OCI-LY1 (cell line): Measurements from ENCODE around the gene ABLIM2.

Source experiments
- H2AFZ ChIP-seq: fragments of 200-600 bp; sonication (generic), shearing (Covaris generic); 2 replicates; pipeline ENCODE4 v1.6.0; 2014; ENCODE audit warnings: antibody characterized with exemption, mild to moderate bottlenecking, low read length
- H3F3A ChIP-seq: fragments of 200-600 bp; sonication (generic), shearing (Covaris generic); 2 replicates; pipeline ENCODE4 v1.6.0; 2014; ENCODE audit warnings: mild to moderate bottlenecking, antibody characterized with exemption, low read length, moderate library complexity; ENCODE audit not compliant: insufficient read depth
- H3K27ac ChIP-seq: fragments of 200-600 bp; sonication (generic); 2 replicates; pipeline ENCODE4 v1.5.1; 2014; ENCODE audit warnings: low read length, mixed run types, mild to moderate bottlenecking, low read depth; ENCODE audit not compliant: poor library complexity, severe bottlenecking
- H3K27me3 ChIP-seq: fragments of 200-600 bp; sonication (generic); 2 replicates; pipeline ENCODE4 v1.6.0; 2014; ENCODE audit warnings: antibody characterized with exemption, mild to moderate bottlenecking, low read length, moderate library complexity; ENCODE audit not compliant: insufficient read depth
- H3K36me3 ChIP-seq: fragments of 200-600 bp; sonication (generic); 2 replicates; pipeline ENCODE4 v1.6.1; 2014; ENCODE audit warnings: mild to moderate bottlenecking, antibody characterized with exemption, low read length, moderate library complexity, mixed read lengths; ENCODE audit not compliant: insufficient read depth
- H3K4me1 ChIP-seq: fragments of 200-600 bp; sonication (generic); 2 replicates; pipeline ENCODE4 v1.5.1; 2014; ENCODE audit warnings: mild to moderate bottlenecking, low read length, moderate library complexity; ENCODE audit not compliant: insufficient read depth, severe bottlenecking
- H3K4me2 ChIP-seq: fragments of 200-600 bp; sonication (generic), shearing (Covaris generic); 2 replicates; pipeline ENCODE4 v1.6.1; 2014; ENCODE audit warnings: low read length
- H3K4me3 ChIP-seq: fragments of 200-600 bp; sonication (generic); 2 replicates; pipeline ENCODE4 v1.5.1; 2014; ENCODE audit warnings: low read length, low read depth, mild to moderate bottlenecking, mixed read lengths; ENCODE audit not compliant: poor library complexity, severe bottlenecking
- H3K79me2 ChIP-seq: fragments of 200-600 bp; shearing (Covaris generic); 2 replicates; pipeline ENCODE4 v1.6.1; 2016; ENCODE audit warnings: mixed run types, low read length, mixed read lengths; ENCODE audit not compliant: insufficient read depth
- H3K9ac ChIP-seq: fragments of 200-600 bp; sonication (generic), shearing (Covaris generic); 2 replicates; pipeline ENCODE4 v1.6.1; 2014; ENCODE audit warnings: mild to moderate bottlenecking, low read length, mixed read lengths
- H3K9me2 ChIP-seq: fragments of 200-600 bp; sonication (generic), shearing (Covaris generic); 2 replicates; pipeline ENCODE4 v1.6.1; 2014; ENCODE audit warnings: low read depth, mild to moderate bottlenecking, low read length, mixed read lengths
- H3K9me3 ChIP-seq: fragments of 200-600 bp; shearing (Covaris generic); 2 replicates; pipeline ENCODE4 v1.6.1; 2014; ENCODE audit warnings: low read length, mixed read lengths
- H4K20me1 ChIP-seq: fragments of 200-600 bp; sonication (generic), shearing (Covaris generic); 2 replicates; pipeline ENCODE4 v1.6.0; 2016; ENCODE audit warnings: mild to moderate bottlenecking, low read length; ENCODE audit not compliant: insufficient read depth
- CTCF ChIP-seq: fragments of 200-600 bp; sonication (generic), shearing (Covaris generic); IDR thresholded peaks from 2 replicates; pipeline ENCODE4 v1.5.1; 2017; ENCODE audit warnings: mild to moderate bottlenecking, antibody characterized with exemption, low read length, moderate library complexity, mixed read lengths
- EZH2 ChIP-seq: fragments of 200-600 bp; sonication (generic), shearing (Covaris generic); IDR thresholded peaks from 2 replicates; pipeline ENCODE4 v1.8.0; 2017; ENCODE audit warnings: borderline replicate concordance, mixed run types, mild to moderate bottlenecking, antibody characterized with exemption, low read length, moderate library complexity, mixed read lengths

ABLIM2 gene

GRCh38 chr4:7915875-7916242 lies 242.8 kb downstream of the ABLIM2 start:
- Histone ChIP-seq H4K20me1 (no peaks in the 10 kb centered on the region), H3K79me2 (no peaks in the 10 kb centered on the region), H3K4me2 (no peak overlapping the region), H3K36me3 (no peaks in the 10 kb centered on the region), H3K9me2 (no peaks in the 10 kb centered on the region), H3K9ac (no peak overlapping the region), H3K4me1 (no peaks in the 10 kb centered on the region), H3K9me3 (no peaks in the 10 kb centered on the region), H3F3A (no peaks in the 10 kb centered on the region), H3K27me3 (no peaks in the 10 kb centered on the region), H3K4me3 (no peak overlapping the region), H2AFZ (no peak overlapping the region), H3K27ac (no peak overlapping the region)
- TF ChIP-seq CTCF (no peak), EZH2 (no peak)
